Smooth muscle cell (in vitro differentiated cells): Measurements from ENCODE around the gene IFITM5. TPM values are rescaled to one million over a fixed set of nuclear protein-coding genes. Genes with fewer than 3 reads are reported as not detected.

Source experiments
- DNase-seq: peaks from one replicate; lab custom pipeline; 2025; ENCODE audit not compliant: unreplicated experiment; lab: John Stamatoyannopoulos, UW
- H2AFZ ChIP-seq: fragments of 200-600 bp; sonication (generic); 2 replicates; pipeline ENCODE4 v1.6.0; 2016; ENCODE audit warnings: antibody characterized with exemption, low read depth, mild to moderate bottlenecking
- H3F3A ChIP-seq: fragments of 200-600 bp; sonication (generic); 2 replicates; pipeline ENCODE4 v1.6.0; 2017; ENCODE audit warnings: antibody characterized with exemption, low read depth
- H3K27ac ChIP-seq: fragments of 200-600 bp; sonication (generic); 2 replicates; pipeline ENCODE4 v1.5.1; 2016; ENCODE audit warnings: low read depth, mild to moderate bottlenecking
- H3K27me3 ChIP-seq: fragments of 200-600 bp; sonication (generic); 2 replicates; pipeline ENCODE4 v1.6.1; 2016; ENCODE audit warnings: low read depth, mild to moderate bottlenecking
- H3K36me3 ChIP-seq: fragments of 200-600 bp; sonication (generic); 2 replicates; pipeline ENCODE4 v1.5.1; 2016; ENCODE audit warnings: low read depth
- H3K4me1 ChIP-seq: fragments of 200-600 bp; sonication (generic); 2 replicates; pipeline ENCODE4 v1.5.1; 2016; ENCODE audit warnings: low read depth
- H3K4me2 ChIP-seq: fragments of 200-600 bp; sonication (generic); 2 replicates; pipeline ENCODE4 v1.6.0; 2016; ENCODE audit warnings: mild to moderate bottlenecking
- H3K4me3 ChIP-seq: fragments of 200-600 bp; sonication (generic); 2 replicates; pipeline ENCODE4 v1.5.1; 2016; ENCODE audit warnings: mild to moderate bottlenecking
- H3K79me2 ChIP-seq: fragments of 200-600 bp; sonication (generic); 2 replicates; pipeline ENCODE4 v1.6.0; 2016; ENCODE audit warnings: low read depth, mild to moderate bottlenecking
- H3K9ac ChIP-seq: fragments of 200-600 bp; sonication (generic); 2 replicates; pipeline ENCODE4 v1.6.0; 2016; ENCODE audit warnings: low read depth
- H3K9me3 ChIP-seq: fragments of 200-600 bp; sonication (generic); replicated peaks from 2 replicates; pipeline ENCODE4 v1.5.1; 2016; ENCODE audit warnings: low read depth
- H4K20me1 ChIP-seq: fragments of 200-600 bp; sonication (generic); 2 replicates; pipeline ENCODE4 v1.6.0; 2016; ENCODE audit warnings: low read depth
- CTCF ChIP-seq: fragments of 200-600 bp; sonication (generic); IDR thresholded peaks from 2 replicates; pipeline ENCODE4 v1.5.1; 2017; ENCODE audit warnings: borderline replicate concordance, mild to moderate bottlenecking, antibody characterized with exemption; ENCODE audit not compliant: insufficient read depth, poor library complexity, severe bottlenecking
- WGBS: methylation state at CpG from one replicate; pipeline ENCODE4 v1.1.7; 2016; ENCODE audit warnings: low lambda C conversion rate; 5-methylcytosine and 5-hydroxymethylcytosine counted together
- polyA plus RNA-seq: library from polyadenylated mRNA; unstranded; fragments of >200 nt; fragmentation: Nextera tagmentation; extraction: Ambion mirVana; gene quantifications from 2 replicates; pipeline ENCODE4 v1.2.1, GENCODE V29; 2016
- total RNA-seq: library from RNA; depleted of rRNA; stranded (reverse); fragments of >200 nt; gene quantifications from 2 replicates; pipeline ENCODE4 v1.2.3, GENCODE V29; 2014

Gene IFITM5
- total and polyA plus RNA-seq, 2 experiments from 2014 or later: not detected

- Histone ChIP-seq H2AFZ (no peak overlapping the region), H3K79me2 (no peaks in the 10 kb centered on the region), H3K9ac (no peak overlapping the region), H3K27me3 (peaks cover 7% of the 10 kb centered on the region), H3K9me3 (no peaks in the 10 kb centered on the region), H3K36me3 (no peaks in the 10 kb centered on the region), H3K4me3 (no peak overlapping the region), H4K20me1 (no peaks in the 10 kb centered on the region), H3K4me1 (peaks cover 4% of the 10 kb centered on the region), H3K27ac (no peak overlapping the region), H3K4me2 (no peak overlapping the region), H3F3A (no peaks in the 10 kb centered on the region)
- no peak for DNase-seq
- 92% methylated on average over 22 of the region's 23 CpGs for WGBS
- TF ChIP-seq CTCF: no peak
These were observed 15.8 kb downstream of the IFITM5 start for GRCh38 chr11:283405-284104.

- Histone ChIP-seq H3K27ac (no peak overlapping the region), H3K9me3 (no peaks in the 10 kb centered on the region)
These were observed 16.5 kb downstream of the IFITM5 start for GRCh38 chr11:282630-283360.

GRCh38 chr11:282171-282570 is 17.2 kb downstream of the IFITM5 start:
- DNase-seq: no peak
- no peak overlapping the region for H2AFZ ChIP-seq
- no peak overlapping the region for H3K9ac ChIP-seq
- no peaks in the 10 kb centered on the region for H3K4me1 ChIP-seq
- H4K20me1 ChIP-seq: no peaks in the 10 kb centered on the region
- H3K36me3 ChIP-seq: no peaks in the 10 kb centered on the region
- no peaks in the 10 kb centered on the region for H3F3A ChIP-seq
- no peak overlapping the region for H3K4me3 ChIP-seq
- TF ChIP-seq CTCF: no peak
- H3K79me2 ChIP-seq: no peaks in the 10 kb centered on the region
- H3K4me2 ChIP-seq: no peak overlapping the region
- WGBS: 87% methylated on average over 4 of the region's 4 CpGs
- H3K9me3 ChIP-seq: no peaks in the 10 kb centered on the region
- no peak overlapping the region for H3K27ac ChIP-seq
- H3K27me3 ChIP-seq: peaks cover 7% of the 10 kb centered on the region

More at GRCh38 chr11:282630-283360, 16.5 kb downstream of the IFITM5 start:
- Histone ChIP-seq H3K79me2 (no peaks in the 10 kb centered on the region), H3K4me3 (no peak overlapping the region), H4K20me1 (no peaks in the 10 kb centered on the region), H3F3A (no peaks in the 10 kb centered on the region), H3K9ac (no peak overlapping the region), H3K27me3 (peaks cover 7% of the 10 kb centered on the region), H2AFZ (no peak overlapping the region), H3K4me1 (no peaks in the 10 kb centered on the region), H3K36me3 (no peaks in the 10 kb centered on the region), H3K4me2 (no peak overlapping the region)
- WGBS: 81% methylated on average over 12 of the region's 13 CpGs
- no peak for DNase-seq
- no peak for TF ChIP-seq CTCF
